Right forelimb (tissue), 1 donor: ENCODE results near the gene TCF4.

ENCODE experiments used
- DNase-seq: peaks from one replicate; pipeline ENCODE4 v3.0.0-alpha.2; 2018

The TCF4 gene

DNA sequence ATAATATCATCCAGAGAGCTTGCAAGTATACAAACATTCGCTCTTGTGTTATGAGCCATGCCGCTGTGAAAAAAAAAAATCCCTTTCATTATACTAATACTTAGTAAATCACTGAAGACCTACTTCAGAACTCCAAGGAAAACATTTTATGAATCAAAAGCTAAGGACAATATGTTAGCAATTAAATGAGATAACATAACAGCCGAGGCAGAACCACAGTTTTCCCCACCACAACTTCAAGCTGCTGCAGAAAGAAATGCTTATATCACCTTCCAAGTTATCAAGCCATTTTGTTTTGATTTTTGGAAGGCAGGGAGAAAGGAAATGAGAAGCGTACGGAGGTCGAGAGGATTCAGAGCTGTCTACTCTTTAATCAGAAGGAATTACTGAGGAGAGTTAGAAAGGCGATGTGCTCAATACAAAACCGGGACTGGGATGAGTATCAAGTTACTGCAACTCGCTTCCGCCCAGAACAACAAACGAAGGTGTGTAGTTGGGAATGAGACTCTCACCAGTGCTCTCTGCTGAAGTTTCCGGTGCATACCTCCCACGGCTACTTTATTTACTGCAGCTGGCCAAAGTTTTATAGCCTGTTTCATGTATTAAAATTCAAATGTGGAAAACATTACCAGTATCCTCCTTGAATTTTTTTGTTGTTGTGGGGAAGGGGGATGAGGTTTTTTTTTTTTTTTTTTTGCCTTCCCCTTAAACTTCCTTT is 336.6 kb downstream of the TCF4 start:
- peak; percentile 60 for DNase-seq

DNA sequence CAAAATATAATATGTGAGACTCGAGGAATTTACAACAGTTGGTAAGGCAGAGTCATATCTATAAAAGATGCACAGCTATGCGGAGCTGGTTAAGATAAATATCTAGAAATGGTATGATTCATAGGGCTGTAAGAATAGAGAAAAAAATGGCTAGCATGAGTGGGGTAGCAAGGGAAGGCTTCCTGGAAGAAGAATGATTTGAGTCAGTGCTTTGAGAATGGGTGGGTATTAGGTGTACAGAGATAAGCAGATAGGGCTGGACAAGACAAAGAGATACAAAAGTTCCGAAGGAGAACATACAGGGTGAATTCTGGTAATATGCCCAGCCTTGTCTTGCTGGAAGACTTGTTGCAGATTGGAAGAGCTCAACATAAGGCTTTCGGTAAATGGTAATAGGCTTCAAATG is 337.2 kb downstream of the TCF4 start:
- DNase-seq: no peak

DNA sequence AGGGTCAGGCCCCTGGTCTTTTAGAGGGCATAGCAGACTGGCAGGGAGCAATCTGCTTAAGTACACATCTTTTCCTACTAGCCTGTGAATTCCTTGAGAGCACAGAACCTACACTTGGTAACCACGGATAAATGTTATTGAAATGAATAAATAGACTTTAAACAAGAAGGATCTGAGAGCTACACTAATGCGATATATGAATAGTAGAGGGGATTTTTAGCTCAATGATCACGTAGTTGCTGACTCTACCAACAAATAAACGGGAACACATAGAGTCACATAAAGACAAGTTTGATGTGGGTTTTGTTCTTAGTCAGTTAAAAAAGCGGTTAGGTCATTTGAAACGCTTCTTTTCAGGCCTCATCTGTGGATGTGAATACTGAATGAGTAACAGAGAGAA is 338.4 kb downstream of the TCF4 start:
- DNase-seq: no peak

DNA sequence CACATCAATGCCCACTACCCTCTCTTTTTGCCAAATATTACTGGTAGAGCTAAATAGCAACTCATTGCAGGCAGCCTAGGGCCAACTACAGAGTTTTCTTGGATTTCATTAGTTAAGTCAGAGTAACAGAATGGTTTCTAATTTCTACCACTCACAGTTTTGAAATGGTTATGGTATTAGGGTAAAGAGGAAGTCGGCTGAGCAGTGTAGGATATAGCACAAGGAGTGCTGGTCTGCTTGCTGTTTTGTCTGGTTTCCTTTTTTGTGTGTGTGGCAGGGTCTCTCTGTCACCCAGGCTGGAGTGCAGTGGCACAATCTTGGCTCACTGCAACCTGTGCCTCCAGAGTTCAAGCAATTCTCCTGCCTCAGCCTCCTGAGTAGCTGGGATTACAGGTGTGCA is 339.5 kb downstream of the TCF4 start:
- DNase-seq: no peak

DNA sequence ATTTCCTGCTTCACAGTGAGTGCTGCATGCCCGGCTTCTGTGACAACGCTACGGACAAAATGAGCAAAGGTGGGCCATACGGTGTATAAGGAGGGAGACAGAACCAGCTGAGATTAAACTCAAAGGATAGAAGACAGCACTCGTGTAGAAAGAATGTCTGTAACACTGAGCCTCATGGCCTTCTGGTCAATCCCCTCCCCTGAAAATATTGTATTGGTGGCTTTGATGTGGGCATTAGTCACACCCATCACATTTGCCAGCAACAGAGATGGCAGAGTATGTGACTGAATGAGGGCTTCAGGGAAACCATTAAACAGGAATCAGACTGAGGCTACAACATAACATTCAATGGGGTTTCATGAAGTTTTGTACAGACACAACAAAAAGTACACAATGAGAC is 341.0 kb downstream of the TCF4 start:
- no peak for DNase-seq

DNA sequence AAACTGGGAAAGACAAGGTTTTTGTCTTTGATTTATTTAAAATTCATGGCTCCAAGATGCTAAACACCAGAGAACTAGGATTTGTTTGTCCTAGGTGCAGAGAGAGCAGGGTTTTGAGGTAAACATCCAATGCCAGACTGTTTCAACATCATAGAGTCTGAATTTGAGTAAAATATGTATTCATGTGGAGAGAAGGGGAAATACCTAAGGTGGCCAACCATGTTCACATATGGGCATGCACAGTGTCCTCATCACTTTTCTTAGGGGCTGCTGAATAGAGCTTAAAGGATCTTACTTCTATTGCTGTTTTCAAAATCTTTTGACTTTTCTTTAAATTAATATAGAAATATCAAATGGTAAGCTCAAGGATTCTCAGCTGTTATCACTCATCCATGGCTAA is 341.7 kb downstream of the TCF4 start:
- no peak for DNase-seq

GRCh38 chr18:55245211-55245614 is 342.8 kb downstream of the TCF4 start:
- DNase-seq: peak; percentile 70

GRCh38 chr18:55244546-55244945 is 343.4 kb downstream of the TCF4 start:
- no peak for DNase-seq

- DNase-seq: peak; percentile 62
These were observed 344.1 kb downstream of the TCF4 start for GRCh38 chr18:55243857-55244256.

- no peak for DNase-seq
These were observed 344.7 kb downstream of the TCF4 start for GRCh38 chr18:55243255-55243654.

GRCh38 chr18:55240978-55241377 is 347.0 kb downstream of the TCF4 start:
- DNase-seq: no peak

DNA sequence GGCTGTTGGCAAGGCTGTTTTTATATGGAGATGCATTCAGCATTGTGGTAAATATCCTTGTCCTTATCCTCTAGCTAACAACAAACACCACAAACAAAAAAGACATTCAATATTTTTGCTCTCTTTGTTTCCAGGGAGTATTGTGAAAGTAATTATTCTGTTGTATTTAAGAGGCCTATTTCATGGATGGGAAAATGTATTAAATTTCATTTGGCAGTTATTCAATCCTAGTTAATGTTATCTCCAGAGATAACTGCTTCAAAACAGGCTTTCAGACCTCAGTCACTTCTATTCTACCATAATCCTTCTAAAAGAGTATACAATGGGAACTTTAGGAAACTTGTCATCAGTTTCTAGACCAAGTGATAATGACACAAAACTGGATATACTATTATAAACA is 348.3 kb downstream of the TCF4 start:
- no peak for DNase-seq

DNA sequence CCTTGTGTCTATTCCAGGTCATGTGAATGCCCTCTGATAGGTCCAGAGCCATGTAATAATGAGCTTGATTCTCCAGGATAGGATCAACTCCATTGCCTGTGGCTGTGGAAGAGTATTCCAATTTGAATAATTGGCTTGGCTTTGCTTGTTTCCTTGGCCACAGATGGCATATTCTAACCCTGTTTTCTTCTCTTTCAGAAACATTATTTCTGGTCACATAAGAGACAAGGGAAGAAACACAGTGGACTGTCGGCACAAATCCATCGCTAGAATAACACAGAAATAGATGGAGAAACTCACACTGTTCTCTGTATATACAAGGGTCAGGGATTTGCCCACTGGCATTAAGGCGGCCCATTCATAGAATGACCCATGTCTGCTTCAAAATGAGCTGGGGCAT is 350.3 kb downstream of the TCF4 start:
- no peak for DNase-seq

- no peak for DNase-seq
These were observed 351.7 kb downstream of the TCF4 start for GRCh38 chr18:55236150-55236931.

GRCh38 chr18:55235094-55235461 is 352.9 kb downstream of the TCF4 start:
- no peak for DNase-seq

GRCh38 chr18:55234366-55235093 is 353.5 kb downstream of the TCF4 start:
- peak; percentile 88 for DNase-seq

DNA sequence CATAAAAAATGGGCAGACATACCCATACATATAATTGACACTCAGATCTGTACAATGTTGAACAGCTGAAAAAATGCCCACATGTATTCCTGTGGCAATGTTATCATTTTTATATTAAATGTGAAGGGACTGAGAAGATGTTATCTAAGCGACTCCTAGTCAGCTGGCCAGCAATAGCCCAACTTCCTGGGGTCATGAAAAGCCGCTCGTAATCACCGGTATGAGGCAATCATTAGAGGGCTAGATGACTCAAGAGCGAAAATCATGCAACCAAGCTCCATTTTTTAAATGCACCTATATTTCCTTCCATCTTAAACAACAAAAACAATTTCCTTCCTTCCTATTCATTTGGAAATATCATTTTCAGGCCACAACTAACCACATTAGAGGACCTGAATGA is 354.1 kb downstream of the TCF4 start:
- DNase-seq: no peak

DNA sequence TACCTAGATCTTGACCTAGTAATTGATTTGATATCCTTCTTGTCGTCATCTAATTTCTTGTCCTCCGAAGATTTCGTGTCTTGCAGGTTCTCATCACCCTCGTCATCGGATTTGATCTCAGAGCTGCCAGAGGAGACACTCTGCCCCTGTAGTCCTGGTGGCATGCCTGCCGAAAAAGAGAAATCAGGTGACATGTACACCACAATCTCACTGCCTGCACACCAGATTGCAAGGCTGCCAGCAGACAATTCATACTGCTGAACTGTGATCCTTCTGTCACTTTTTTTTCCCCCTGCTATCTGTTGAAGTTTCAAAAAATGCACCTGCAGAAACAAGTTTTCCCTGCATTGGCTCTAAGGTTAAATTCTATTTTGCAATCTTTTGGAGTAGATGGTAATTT is 355.5 kb downstream of the TCF4 start:
- DNase-seq: no peak

- DNase-seq: no peak
These were observed 358.3 kb downstream of the TCF4 start for GRCh38 chr18:55229682-55230081.

GRCh38 chr18:55228707-55229106 is 359.3 kb downstream of the TCF4 start:
- no peak for DNase-seq

DNA sequence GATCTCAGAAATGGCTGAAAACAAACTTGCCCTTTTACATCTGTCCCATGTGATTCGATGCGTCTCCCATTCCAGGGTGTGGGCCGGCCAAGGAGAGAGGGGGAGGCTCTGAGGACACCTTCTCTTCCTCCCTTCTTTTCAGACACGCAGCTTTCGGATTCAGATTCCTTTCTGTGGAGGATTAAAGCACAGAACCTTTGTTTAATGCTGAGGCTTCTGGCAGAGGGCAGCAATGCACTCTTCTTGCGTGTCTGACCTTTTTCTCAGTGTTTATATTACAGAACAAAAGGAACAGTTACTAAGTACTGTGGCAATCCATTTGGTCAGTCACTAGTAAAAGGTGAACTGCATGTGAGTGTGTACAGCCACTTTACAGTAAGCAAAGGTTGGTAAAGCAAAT is 359.8 kb downstream of the TCF4 start:
- DNase-seq: no peak

- DNase-seq: no peak
These were observed 360.2 kb downstream of the TCF4 start for GRCh38 chr18:55227771-55228170.

GRCh38 chr18:55226044-55226443 is 361.9 kb downstream of the TCF4 start:
- DNase-seq: no peak

DNA sequence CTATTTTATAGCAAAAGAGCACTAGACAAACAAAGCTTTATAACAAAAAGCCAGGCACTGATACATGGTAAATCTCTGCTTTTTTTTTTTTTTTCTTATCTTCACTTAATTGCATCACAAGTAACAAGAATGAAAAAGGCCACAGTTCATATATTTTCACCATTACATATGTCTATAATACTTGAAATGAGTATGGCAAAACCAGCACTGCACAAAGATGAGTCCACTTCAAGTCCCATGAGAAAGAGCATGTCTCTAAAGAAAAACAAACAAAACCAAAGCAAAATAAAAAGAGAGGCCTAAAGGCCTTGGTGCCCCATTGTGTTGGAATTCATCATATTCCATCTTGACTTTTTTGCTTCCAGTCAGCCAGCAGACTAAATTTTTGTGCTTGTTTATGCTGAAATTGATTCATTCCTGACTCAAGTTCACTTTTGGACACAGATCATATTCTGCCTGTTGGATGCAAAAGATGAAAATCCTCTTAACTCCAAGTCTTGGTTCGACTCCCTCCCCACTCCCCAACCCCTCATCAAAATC is 363.8 kb downstream of the TCF4 start:
- DNase-seq: no peak
